Psoas muscle (tissue), 8 donors: Measurements from ENCODE around the gene GPATCH2. TPM values are rescaled to one million over a fixed set of nuclear protein-coding genes. Genes with fewer than 3 reads are reported as not detected.
"Not testable (repeated sequence)": the region's sequence is repeated elsewhere in the genome, so short reads cannot be mapped to it uniquely, and the experiment has no call there.

Source experiments
- ATAC-seq, 4 donors: fragments of 200-7000 bp; cut with Tn5 transposase; one replicate each; pipeline ENCODE4 v1.9.1; 2020; ENCODE audit warnings: moderate library complexity in 3 of 4, mild to moderate bottlenecking in 2 of 4
- DNase-seq, 2 donors: peaks; one replicate each; pipeline ENCODE4 v3.0.0-alpha.2; 2020
- H3K27ac ChIP-seq: fragments of 200-600 bp; one replicate; pipeline ENCODE4 v1.8.0; 2022
- H3K27me3 ChIP-seq, 3 donors: fragments of 200-600 bp in 1 of 3; one replicate each; pipeline versions ENCODE4 v1.6.1 to v1.8.0; 2013 to 2022; ENCODE audit warnings: low read length in 2 of 3, mild to moderate bottlenecking in 2 of 3, moderate library complexity in 1 of 3; ENCODE audit not compliant: insufficient read depth in 3 of 3
- H3K36me3 ChIP-seq, 2 donors: fragments of 200-600 bp in 1 of 2; one replicate each; pipeline versions ENCODE4 v1.6.1 to v1.8.0; 2013 to 2022; ENCODE audit warnings: low read depth in 1 of 2, mild to moderate bottlenecking in 1 of 2, moderate library complexity in 1 of 2; ENCODE audit not compliant: insufficient read depth in 1 of 2
- H3K4me1 ChIP-seq: fragments of 200-600 bp; one replicate; pipeline ENCODE4 v1.8.0; 2022
- H3K4me3 ChIP-seq: fragments of 200-600 bp; one replicate; pipeline ENCODE4 v1.8.0; 2022; ENCODE audit warnings: mild to moderate bottlenecking
- H3K9me3 ChIP-seq: fragments of 200-600 bp; one replicate; pipeline ENCODE4 v1.8.0; 2022
- WGBS, 3 donors: extraction: QIAGEN DNeasy Blood & Tissue Kit; methylation state at CpG; one replicate each; pipeline versions ENCODE4 v1.1.6 to v1.1.7; 2013; 5-methylcytosine and 5-hydroxymethylcytosine counted together
- intact Hi-C, 2 donors: fragments of 100-400 bp; cut with DNase I; formaldehyde crosslinking; loops; one replicate each; pipeline versions ENCODE4 v1.11.0 to v1.14.2; 2022
- polyA plus RNA-seq, 3 donors: library from polyadenylated mRNA; stranded (reverse); fragments of 200-250 nt; gene quantifications; one replicate each; pipeline ENCODE4 v1.2.3, GENCODE V29; 2013
- total RNA-seq, 4 donors: library from RNA; stranded (reverse); fragmentation: NEBNext Ultra II Directional in 2 of 4; extraction: Animal tissue kit (Norgen Biotek cat#: 25700) in 2 of 4; gene quantifications; one replicate each; pipeline versions ENCODE4 v1.2.1 to v1.2.4, GENCODE V29; 2021 to 2023
- TF ChIP-seq, protein P1 (sequence below): fragments of 200-600 bp; IDR thresholded peaks from one replicate; pipeline ENCODE4 v1.8.0; 2022; ENCODE audit warnings: antibody characterized with exemption
- donor health status: healthy with polysubstance abuse.
- donor health status: DM: no; HTN: no; CAD: no; lungs with moderate emphysema.
- donor health status: Bipolar disorder and iron deficiency.
- donor health status: healthy.
- donor health status: DM: yes; HTN: yes; CAD: no.
- donor health status: DM: no; HTN: no; CAD: no.
- donor health status: DM: no; HTN: no; CAD: no.
- donor health status: DM: yes; HTN: yes; CAD: no.

Gene GPATCH2
- total and polyA plus RNA-seq, 7 donors: 2.4 to 6.1 (median 3.7) TPM

DNA sequence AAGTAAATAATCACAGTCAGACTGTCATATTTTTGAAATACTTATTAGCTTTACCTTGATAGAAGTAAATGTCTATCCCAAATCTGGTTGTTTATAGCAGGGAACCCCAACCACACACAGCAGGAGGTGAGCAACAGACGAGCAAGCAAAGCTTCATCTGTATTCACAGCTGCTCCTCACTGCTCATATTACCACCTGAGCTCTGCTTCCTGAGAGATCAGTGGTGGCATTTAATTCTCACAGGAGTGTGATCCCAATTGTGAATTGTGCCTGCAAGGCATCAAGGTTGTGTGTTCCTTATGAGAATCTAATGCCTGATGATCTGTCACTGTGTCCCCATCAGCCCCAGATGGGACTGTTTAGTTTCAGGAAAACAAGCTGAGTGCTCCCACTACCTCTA lies 104.3 kb downstream of the GPATCH2 start:
- TF ChIP-seq, protein P1, sequence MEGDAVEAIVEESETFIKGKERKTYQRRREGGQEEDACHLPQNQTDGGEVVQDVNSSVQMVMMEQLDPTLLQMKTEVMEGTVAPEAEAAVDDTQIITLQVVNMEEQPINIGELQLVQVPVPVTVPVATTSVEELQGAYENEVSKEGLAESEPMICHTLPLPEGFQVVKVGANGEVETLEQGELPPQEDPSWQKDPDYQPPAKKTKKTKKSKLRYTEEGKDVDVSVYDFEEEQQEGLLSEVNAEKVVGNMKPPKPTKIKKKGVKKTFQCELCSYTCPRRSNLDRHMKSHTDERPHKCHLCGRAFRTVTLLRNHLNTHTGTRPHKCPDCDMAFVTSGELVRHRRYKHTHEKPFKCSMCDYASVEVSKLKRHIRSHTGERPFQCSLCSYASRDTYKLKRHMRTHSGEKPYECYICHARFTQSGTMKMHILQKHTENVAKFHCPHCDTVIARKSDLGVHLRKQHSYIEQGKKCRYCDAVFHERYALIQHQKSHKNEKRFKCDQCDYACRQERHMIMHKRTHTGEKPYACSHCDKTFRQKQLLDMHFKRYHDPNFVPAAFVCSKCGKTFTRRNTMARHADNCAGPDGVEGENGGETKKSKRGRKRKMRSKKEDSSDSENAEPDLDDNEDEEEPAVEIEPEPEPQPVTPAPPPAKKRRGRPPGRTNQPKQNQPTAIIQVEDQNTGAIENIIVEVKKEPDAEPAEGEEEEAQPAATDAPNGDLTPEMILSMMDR: no peak
- Histone ChIP-seq H3K4me1 (no peaks in the 10 kb centered on the region), H3K36me3 (no peaks in the 10 kb centered on the region), H3K9me3 (no peaks in the 10 kb centered on the region), H3K27ac (no peak overlapping the region), H3K27me3 (no peaks in the 10 kb centered on the region), H3K4me3 (no peak overlapping the region)
- 58 to 91% (median 61%) methylated on average over 1 of the region's 1 CpG for WGBS, 3 donors
- ATAC-seq: no peak
- intact Hi-C loops: no loop called here
- DNase-seq: no peak

DNA sequence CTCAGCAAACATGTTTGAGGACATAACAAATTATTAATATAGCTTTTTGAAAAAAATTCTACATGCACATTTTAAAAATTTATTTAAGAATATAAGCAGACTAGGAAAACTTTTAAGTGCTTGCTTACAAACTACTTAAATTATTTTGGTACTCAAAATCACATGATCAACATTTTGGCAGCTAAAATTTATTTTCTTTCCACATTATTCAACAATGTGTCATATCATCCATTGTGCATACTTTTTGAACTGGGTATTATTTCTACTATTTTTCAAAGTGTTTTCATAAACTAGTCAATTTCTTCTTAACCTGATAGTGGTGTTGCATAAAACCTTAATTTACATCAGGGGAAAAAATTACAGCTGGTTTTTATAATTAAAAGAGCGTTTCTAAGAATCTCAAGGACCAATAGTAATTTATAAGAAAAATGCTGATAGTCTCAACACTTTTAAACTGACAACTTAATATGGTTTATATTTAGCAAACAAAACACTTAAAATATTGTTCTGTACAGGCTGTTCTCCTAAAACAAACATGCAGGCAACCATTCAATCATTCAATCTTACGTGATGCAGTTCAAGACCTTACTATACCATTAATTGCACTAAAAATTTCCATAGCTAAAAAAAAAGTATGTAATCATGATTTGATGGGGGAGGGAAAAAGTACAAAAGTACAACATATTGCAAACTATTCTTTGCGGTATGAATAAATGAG lies 105.0 kb downstream of the GPATCH2 start:
- TF ChIP-seq, protein P1: no peak
- H3K27ac ChIP-seq: no peak overlapping the region

DNA sequence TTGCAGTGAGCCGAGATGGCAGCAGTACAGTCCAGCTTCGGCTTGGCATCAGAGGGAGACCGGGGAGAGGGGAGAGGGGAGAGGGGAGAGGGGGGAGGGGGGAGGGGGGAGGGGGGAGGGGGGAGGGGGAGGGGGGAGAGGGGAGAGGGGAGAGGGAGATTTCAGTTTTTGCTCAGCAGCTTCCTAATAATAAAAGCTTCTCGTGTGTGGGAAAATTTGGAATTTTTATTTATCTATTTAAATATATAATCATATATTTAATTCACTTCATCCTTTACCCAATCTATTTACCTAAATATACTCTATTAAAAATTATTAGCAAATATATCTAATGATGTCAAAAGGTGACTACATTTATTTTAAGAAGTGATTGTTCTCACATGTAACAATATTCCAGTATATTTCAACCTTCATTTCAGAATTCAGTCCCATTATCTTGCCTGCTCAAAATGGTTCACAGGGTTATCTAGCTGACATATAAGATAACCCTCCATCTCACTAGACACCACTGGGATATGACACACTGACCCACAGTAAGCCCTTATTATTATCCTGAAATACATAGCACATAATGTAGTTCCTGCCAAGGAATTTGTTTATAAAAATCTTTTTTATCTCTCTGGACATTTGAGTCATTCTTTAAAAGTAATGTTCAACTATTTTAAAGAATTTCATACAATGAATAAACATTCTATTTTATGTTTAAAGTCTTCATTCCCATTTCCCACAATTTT lies 105.9 kb downstream of the GPATCH2 start:
- ATAC-seq (no peak), DNase-seq (no peak)
- H3K27me3 ChIP-seq: no peaks in the 10 kb centered on the region
- H3K9me3 ChIP-seq: no peaks in the 10 kb centered on the region
- intact Hi-C loops: no loop called here
- TF ChIP-seq, protein P1: no peak
- WGBS, 3 donors: 94 to 97% (median 95%) methylated on average over 2 to 3 of the region's 4 CpGs
- H3K36me3 ChIP-seq: no peaks in the 10 kb centered on the region
- no peak overlapping the region for H3K27ac ChIP-seq
- no peaks in the 10 kb centered on the region for H3K4me1 ChIP-seq
- no peak overlapping the region for H3K4me3 ChIP-seq

More for the DNA sequence above, 105.0 kb downstream of the GPATCH2 start:
- WGBS, 3 donors: 73 to 90% (median 80%) methylated on average over 3 of the region's 3 CpGs
- no peaks in the 10 kb centered on the region for H3K36me3 ChIP-seq
- DNase-seq (no peak), ATAC-seq (no peak)
- no peak overlapping the region for H3K4me3 ChIP-seq
- intact Hi-C loops: no loop called here
- no peaks in the 10 kb centered on the region for H3K4me1 ChIP-seq
- no peaks in the 10 kb centered on the region for H3K27me3 ChIP-seq
- H3K9me3 ChIP-seq: no peaks in the 10 kb centered on the region

DNA sequence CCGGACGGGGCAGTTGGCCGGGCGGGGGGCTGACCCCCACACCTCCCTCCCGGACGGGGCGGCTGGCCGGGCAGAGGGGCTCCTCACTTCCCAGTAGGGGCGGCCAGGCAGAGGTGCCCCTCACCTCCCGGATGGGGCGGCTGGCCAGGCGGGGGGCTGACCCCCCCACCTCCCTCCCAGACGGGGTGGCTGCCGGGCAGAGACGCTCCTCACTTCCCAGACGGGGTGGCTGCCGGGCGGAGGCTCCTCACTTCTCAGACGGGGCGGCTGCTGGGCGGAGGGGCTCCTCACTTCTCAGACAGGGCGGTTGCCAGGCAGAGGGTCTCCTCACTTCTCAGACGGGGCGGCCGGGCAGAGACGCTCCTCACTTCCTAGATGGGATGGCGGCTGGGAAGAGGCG lies 107.0 kb downstream of the GPATCH2 start:
- H3K4me1 ChIP-seq, H3K27me3 ChIP-seq, H3K36me3 ChIP-seq, ATAC-seq, DNase-seq, intact Hi-C loops, H3K4me3 ChIP-seq, H3K27ac ChIP-seq, H3K9me3 ChIP-seq: not testable (repeated sequence)
- 93 to 98% (median 95%) methylated on average over 8 to 10 of the region's 28 CpGs for WGBS, 3 donors

DNA sequence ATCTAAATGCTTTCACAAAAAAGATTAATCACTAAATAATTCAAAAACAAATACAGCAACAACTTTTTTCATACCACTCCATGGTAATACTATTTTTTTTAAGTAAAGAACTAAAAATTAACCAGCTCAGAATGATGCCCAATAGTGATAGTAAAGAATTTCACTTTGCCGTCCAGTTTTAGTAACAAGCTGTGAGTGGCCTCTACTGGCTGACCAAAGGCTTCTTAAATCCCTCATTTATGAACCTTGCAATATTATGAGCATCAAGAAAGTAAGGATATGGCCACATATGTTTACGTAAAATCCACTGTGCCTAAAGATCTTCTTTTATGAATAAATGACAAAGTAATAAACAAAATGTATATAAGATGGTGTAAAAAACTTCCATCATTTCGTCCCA lies 108.6 kb downstream of the GPATCH2 start:
- intact Hi-C loops: no loop called here
- WGBS, 3 donors: 90 to 91% (median 90%) methylated on average over 3 of the region's 3 CpGs
- DNase-seq: no peak
- H3K36me3 ChIP-seq: no peaks in the 10 kb centered on the region
- H3K4me3 ChIP-seq: no peak overlapping the region
- no peak for ATAC-seq
- no peaks in the 10 kb centered on the region for H3K4me1 ChIP-seq
- no peaks in the 10 kb centered on the region for H3K9me3 ChIP-seq
- H3K27ac ChIP-seq: no peak overlapping the region
- no peaks in the 10 kb centered on the region for H3K27me3 ChIP-seq
- TF ChIP-seq, protein P1: no peak
